ENCODE data around the gene NUTM2A.
"Not testable (repeated sequence)": the region's sequence is repeated elsewhere in the genome, so short reads cannot be mapped to it uniquely, and the experiment has no call there.

The NUTM2A gene, protein sequence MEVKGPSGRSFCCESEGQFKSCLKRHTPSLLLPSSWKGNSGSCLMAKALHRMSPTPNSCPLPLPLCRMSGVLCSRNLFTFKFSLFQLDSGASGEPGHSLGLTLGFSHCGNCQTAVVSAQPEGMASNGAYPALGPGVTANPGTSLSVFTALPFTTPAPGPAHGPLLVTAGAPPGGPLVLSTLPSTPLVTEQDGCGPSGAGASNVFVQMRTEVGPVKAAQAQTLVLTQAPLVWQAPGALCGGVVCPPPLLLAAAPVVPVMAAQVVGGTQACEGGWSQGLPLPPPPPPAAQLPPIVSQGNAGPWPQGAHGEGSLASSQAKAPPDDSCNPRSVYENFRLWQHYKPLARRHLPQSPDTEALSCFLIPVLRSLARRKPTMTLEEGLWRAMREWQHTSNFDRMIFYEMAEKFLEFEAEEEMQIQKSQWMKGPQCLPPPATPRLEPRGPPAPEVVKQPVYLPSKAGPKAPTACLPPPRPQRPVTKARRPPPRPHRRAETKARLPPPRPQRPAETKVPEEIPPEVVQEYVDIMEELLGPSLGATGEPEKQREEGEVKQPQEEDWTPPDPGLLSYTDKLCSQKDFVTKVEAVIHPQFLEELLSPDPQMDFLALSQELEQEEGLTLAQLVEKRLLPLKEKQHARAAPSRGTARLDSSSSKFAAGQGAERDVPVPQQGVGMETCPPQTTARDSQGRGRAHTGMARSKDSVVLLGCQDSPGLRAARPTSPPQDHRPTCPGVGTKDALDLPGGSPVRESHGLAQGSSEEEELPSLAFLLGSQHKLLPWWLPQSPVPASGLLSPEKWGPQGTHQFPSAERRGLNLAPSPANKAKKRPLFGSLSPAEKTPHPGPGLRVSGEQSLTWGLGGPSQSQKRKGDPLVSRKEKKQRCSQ

DNA sequence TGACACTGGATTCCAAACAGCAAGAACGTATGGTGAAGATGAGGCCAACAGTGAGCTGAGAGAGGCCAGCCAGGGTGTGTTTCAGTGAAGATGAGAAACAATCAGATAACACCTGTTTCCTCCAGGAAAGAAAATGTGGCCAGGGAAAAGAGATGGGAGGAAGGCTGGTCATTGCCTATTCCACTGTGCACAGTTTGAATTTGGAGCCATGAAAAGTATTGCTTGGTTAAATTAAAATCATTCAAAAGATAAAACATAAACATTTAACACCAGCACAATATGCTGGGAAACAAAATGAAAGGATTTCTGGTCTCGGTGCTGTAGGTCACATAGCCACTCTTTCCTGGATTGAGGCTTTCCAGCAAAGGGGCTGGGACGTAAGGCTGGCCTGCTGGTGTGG, at the start of gene NUTM2A:
Gene NUTM2A (plus strand): TSS at position 301 of the 400 bp plus-strand sequence. CDS start 383 bp downstream, outside the sequence.
- FAIRE-seq, result not testable (repeated sequence)

DNA sequence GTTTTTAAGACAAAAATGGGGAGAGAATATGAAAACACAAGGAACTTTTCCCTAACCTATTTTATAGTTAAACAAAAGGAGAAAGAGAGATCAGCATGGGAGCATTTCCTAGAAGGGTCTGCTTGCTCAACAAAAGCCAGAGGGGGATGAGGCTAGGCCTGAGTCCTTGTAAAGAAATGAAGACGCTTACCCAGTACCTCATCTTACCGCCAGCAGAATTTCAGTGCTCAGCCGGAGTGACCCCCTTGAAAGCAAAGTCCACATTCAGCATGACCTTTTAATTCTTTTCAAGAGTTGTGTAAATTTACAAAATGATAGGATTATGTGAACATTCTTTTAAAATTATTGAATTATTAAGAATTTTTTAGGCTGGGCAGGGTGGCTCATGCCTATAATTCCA, 47.7 kb upstream of the NUTM2A start:
- not testable (repeated sequence) for FAIRE-seq

DNA sequence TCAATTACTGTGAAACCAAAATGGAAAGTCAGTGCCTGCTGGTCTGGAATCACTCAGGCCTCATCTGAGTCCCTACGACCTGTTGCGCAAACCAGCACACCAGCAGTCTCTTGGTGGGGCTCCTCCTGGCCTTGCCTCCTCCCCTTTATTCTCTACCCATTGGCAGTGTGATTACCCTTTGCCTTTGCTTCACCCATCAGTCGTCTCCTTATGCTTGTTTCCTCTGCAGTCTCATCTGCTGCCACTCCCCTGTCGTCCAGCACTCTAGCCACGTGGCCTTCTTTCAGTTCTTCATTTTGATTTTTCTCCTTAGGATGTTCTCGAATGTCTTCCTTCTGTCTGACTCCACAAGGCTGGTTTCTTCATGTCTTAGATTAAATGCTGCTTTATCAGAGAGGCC, 40.8 kb upstream of the NUTM2A start:
- not testable (repeated sequence) for FAIRE-seq

DNA sequence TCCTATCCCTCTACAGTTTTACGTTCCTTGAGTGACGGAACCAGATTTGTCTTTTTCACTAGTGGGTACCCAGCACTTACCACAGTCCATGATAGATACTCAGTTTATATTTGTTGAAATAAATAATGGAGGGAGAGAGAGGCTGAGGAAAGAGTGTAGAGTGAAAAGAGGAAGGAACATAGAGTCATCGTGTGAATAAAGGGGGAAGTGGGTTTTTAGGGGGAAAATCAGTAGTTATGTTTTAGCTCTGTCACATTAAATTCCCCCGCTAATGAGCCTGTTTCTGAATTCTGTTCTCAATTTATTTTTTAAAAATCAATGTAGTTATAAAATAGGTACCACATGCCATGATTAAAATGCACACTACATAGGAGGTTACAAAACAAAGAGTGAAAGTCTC, 39.2 kb upstream of the NUTM2A start:
- not testable (repeated sequence) for FAIRE-seq

- not testable (repeated sequence) for FAIRE-seq
Observed at GRCh38 chr10:87187573-87187972, 37.7 kb upstream of the NUTM2A start.

GRCh38 chr10:87191841-87192240, 33.4 kb upstream of the NUTM2A start:
- not testable (repeated sequence) for FAIRE-seq

DNA sequence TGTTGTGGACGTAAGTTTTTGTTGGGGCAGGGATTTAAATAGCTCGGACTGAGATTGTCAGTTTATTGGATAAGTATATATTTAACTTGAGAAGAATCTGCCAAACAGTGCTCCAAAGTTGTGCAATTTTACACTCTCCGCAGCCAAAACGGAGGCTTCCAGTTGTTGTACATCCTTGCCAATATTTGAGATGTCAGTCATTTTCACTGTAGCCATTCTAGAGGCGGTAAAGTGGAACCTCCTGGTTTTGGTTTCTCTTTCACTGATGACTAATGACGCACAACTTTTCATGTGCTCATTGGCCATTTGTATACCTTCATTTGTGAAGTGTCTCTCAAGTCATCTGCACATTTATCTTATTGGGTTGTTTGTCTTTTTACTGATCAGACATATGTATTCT, 24.3 kb upstream of the NUTM2A start:
- not testable (repeated sequence) for FAIRE-seq

- FAIRE-seq, result not testable (repeated sequence)
Observed at GRCh38 chr10:87204801-87205200, 20.4 kb upstream of the NUTM2A start.

GRCh38 chr10:87206922-87207321, 18.3 kb upstream of the NUTM2A start:
- not testable (repeated sequence) for FAIRE-seq

DNA sequence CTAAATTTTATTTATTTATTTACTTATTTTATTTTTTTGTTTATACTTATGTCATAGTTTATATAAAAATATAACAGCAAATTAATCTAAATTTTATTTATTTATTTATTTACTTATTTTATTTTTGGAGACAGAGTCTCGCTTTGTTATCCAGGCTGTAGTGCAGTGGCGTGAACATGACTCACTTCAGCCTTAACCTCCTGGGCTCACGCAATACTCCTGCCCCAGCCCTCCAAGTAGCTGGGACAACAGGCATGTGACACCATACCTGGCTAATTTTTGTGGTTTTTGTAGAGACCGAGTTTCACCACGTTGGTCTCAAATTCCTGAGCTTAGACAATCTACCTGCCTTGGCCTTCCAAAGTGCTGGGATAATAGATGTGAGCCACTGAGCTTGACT, 14.9 kb upstream of the NUTM2A start:
- FAIRE-seq, result peak; percentile 40

- not testable (repeated sequence) for FAIRE-seq
Observed at GRCh38 chr10:87211848-87212247, 13.4 kb upstream of the NUTM2A start.

DNA sequence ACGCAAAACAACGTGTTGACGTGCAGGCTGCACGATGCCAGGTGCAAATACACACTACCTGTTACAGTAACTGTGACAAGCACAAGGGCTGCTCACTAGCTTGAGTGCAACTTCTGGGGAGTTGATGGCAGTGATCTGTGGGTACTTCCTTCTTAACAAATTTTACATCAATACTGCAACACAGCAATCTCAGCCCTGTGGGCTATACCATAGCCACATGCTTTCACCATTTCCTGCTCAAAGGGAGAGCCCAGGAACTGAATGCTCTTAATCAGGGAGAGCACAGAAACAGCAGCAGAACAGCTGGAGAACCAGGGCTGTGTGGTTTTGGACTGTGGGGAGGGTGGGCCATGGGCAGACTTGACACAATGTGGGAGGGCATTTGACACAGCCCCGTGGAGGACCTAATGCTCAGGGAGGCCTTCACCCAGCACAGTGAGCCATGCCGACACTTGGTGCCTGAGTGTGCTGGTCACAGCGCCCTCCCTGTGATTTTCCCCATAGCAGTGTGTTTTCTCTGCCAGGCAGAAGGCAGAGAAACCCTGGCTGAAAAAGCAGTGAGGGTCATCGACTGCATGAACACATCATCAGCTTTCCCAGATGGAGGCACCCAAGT, 12.0 kb upstream of the NUTM2A start:
- not testable (repeated sequence) for FAIRE-seq

- FAIRE-seq, result not testable (repeated sequence)
Observed at GRCh38 chr10:87213806-87214205, 11.4 kb upstream of the NUTM2A start.

GRCh38 chr10:87216120-87216519, 9.1 kb upstream of the NUTM2A start:
- FAIRE-seq, result not testable (repeated sequence)

DNA sequence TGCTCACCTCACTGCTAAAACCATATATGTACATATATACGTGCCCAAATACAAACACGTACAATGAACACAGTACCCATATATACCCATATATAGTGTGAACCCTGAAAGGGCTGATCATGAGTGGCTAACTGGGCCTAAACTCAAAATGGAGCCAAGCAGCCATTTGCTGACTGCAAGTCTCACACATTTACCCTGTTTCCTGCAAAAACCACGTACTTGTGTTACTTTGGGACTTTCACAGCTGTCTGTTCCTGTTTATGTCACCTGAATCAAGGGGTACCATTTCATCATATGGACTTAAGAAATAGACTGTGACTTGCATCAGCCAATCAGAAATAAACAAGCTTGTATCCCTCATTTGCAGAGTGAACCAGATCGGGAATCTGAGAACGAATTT, 5.9 kb upstream of the NUTM2A start:
- not testable (repeated sequence) for FAIRE-seq

DNA sequence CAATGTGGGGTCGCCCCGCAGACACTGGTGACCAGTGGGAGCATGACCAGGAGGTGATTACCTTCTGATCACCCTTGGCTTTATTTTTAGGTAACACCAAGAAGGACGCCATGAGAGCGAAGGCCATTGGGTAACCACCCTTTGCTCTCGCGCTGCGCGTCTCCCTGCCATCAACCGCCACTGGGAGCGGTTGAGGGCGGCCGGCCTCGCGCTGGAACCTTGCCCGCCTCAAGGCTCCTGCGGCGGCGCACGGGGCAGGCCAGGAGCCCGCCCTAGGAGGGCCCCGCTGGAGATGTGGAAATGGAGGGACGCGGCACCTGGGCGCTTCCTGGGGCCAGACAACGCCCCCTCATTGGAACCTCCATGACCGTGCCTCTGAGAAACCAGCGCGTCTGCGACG, 2.5 kb upstream of the NUTM2A start:
- FAIRE-seq, result not testable (repeated sequence)

DNA sequence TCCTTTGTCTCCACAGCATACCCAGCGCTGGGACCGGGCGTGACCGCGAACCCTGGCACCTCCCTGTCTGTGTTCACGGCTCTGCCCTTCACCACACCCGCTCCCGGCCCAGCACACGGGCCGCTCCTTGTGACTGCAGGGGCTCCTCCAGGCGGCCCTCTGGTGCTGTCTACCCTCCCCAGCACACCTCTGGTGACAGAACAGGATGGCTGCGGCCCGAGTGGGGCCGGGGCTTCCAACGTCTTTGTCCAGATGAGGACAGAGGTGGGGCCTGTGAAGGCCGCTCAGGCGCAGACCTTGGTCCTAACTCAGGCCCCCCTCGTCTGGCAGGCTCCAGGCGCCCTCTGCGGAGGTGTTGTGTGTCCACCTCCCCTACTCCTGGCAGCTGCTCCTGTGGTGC, 3.0 kb downstream of the NUTM2A start:
- FAIRE-seq, result not testable (repeated sequence)

GRCh38 chr10:87229211-87229610, 4.0 kb downstream of the NUTM2A start:
- FAIRE-seq, result not testable (repeated sequence)

DNA sequence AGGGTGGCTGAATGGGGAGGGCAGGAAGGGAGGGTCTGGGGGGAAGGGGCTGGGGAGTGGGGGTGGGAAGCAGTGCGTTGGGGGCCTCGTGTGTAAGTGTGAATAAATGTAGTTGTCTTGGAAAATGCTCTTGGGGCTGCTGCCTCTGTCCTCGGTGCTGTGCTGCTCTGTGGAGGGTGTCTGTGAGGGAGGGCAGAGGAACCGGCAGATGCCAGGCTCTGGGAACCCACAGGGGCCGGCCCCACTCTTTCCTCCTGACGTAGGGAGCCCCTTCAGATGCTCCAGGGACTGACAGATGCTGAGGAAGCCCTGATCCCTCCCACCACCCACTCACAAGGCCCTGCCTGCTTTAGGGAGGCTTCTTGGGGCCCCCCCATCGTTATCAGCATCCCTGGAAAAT, 9.6 kb downstream of the NUTM2A start:
- FAIRE-seq, result not testable (repeated sequence)

- FAIRE-seq, result not testable (repeated sequence)
Observed at GRCh38 chr10:87237244-87237643, 12.0 kb downstream of the NUTM2A start.

GRCh38 chr10:87239346-87239808, 14.1 kb downstream of the NUTM2A start:
- not testable (repeated sequence) for FAIRE-seq

DNA sequence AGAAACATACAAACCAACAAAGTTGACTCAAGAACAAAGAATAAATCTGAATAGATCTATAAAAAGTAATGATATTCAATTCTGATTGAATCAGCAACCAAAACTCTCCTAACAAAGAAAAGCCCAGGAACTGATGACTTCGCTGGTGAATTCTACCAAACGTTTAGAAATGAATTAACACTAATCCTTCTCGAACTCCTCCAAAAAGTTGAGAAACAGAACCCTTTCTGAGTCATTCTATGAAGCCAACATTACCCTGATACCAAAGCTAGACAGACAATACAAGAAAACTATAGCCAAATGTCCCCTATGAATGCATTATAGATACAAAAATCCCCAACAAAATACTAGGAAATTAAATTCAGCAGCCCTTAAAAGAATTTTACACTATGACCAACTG, 16.9 kb downstream of the NUTM2A start:
- not testable (repeated sequence) for FAIRE-seq

DNA sequence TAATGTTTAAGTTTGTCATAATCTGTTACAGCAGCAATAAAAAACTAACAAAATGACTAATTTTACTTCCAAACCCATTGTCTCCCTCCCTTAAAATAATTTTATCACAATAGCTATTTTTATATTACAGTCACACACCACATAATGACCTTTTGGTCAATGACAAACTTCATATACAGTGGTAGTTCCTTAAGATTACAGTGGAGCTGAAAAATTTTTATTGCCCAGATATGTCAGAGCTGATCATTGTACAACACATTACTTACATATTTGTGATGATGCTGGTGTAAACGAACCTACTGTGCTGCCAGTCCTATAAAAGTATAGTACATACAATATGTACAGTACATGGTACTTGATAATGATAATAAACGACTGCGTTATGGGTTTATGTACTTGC, 22.1 kb downstream of the NUTM2A start:
- FAIRE-seq, result not testable (repeated sequence)
